HepG2 (cell line): Measurements from ENCODE around the gene GPR82. TPM values are rescaled to one million over a fixed set of nuclear protein-coding genes. Genes with fewer than 3 reads are reported as not detected.

Experiments used
- ATAC-seq: fragments of 200-7000 bp; cut with Tn5 transposase; 3 replicates; pipeline ENCODE4 v1.9.1; 2020; ENCODE audit warnings: mild to moderate bottlenecking, moderate library complexity
- BruUV-seq: library from RNA; stranded (reverse); fragments of 400-500 nt; replicated peaks from 2 replicates; lab custom pipeline; 2021; lab: Mats Ljungman, UMichigan
- CTCF ChIA-PET: fragments of 300-600 bp; formaldehyde crosslinking; extraction: SDS; loops from one replicate; lab custom pipeline; 2021; ENCODE audit warnings: low total read pairs, inconsistent platforms, low intra/inter-chr PET ratio; lab: Yijun Ruan, JAX
- POLR2A ChIA-PET: fragments of 350-600 bp; sonication (Branson Sonifier 250); formaldehyde crosslinking; loops from one replicate; lab custom pipeline; 2020; ENCODE audit warnings: antibody characterized with exemption, inconsistent platforms; lab: Yijun Ruan, JAX
- DNase-seq: peaks from one replicate; pipeline ENCODE4 v3.0.0-alpha.2; 2015; ENCODE audit warnings: low spot score
- FAIRE-seq: peaks from 3 replicates; lab custom pipeline; 2011; peaks lifted over from hg19 to GRCh38; lab: Jason Lieb, UNC
- H2AFZ ChIP-seq: one replicate; pipeline ENCODE4 v1.6.1; 2011; ENCODE audit warnings: low read length, inconsistent platforms
- H3K27ac ChIP-seq: fragments of 300-600 bp; 3 replicates; pipeline ENCODE4 v1.8.0; 2011; ENCODE audit warnings: mixed run types, mild to moderate bottlenecking, mixed read lengths, low read length, inconsistent platforms; ENCODE audit not compliant: insufficient read depth; ENCODE audit errors: extremely low read length
- H3K27me3 ChIP-seq, 2 experiments: fragments of 200-600 bp in 1 of 2; 2 replicates in 1 of 2; 3 replicates in 1 of 2; pipeline versions ENCODE4 v1.6.0 to v1.8.0; 2011; ENCODE audit warnings: low read length in 2 of 2, mild to moderate bottlenecking in 2 of 2, moderate library complexity in 2 of 2, inconsistent platforms in 1 of 2; ENCODE audit not compliant: insufficient read depth in 2 of 2, control insufficient read depth in 1 of 2
- H3K36me3 ChIP-seq, 2 experiments: fragments of 200-600 bp in 1 of 2; replicated peaks in 1 of 2; 2 replicates in 1 of 2; 3 replicates in 1 of 2; pipeline versions ENCODE4 v1.5.1 to v1.8.0; 2011; ENCODE audit warnings: low read length in 2 of 2, inconsistent platforms in 1 of 2; ENCODE audit not compliant: insufficient read depth in 2 of 2, control insufficient read depth in 1 of 2
- H3K4me1 ChIP-seq: 2 replicates; pipeline ENCODE4 v1.5.1; 2012; ENCODE audit warnings: low read length, inconsistent platforms; ENCODE audit not compliant: insufficient read depth
- H3K4me2 ChIP-seq: 2 replicates; pipeline ENCODE4 v1.6.0; 2011; ENCODE audit warnings: low read depth, low read length, inconsistent platforms
- H3K4me3 ChIP-seq, 3 experiments: fragments of 200-600 bp in 1 of 3; sonication (generic), shearing (Covaris generic) in 1 of 3; replicated peaks in 1 of 3; 2 replicates each; pipeline ENCODE4 v1.5.1; 2011 to 2016; ENCODE audit warnings: low read length in 3 of 3, inconsistent platforms in 2 of 3, low read depth in 2 of 3, mild to moderate bottlenecking in 2 of 3, control low read depth in 1 of 3, mixed read lengths in 1 of 3; ENCODE audit not compliant: insufficient read depth in 1 of 3
- H3K79me2 ChIP-seq: one replicate; pipeline ENCODE4 v1.6.1; 2011; ENCODE audit warnings: low read length, inconsistent platforms; ENCODE audit not compliant: insufficient read depth
- H3K9ac ChIP-seq: 2 replicates; pipeline ENCODE4 v1.6.0; 2011; ENCODE audit warnings: mild to moderate bottlenecking, low read depth, low read length, inconsistent platforms; ENCODE audit not compliant: insufficient read depth
- H3K9me3 ChIP-seq: 2 replicates; pipeline ENCODE4 v1.5.1; 2012; ENCODE audit warnings: mild to moderate bottlenecking, low read length
- H4K20me1 ChIP-seq: 2 replicates; pipeline ENCODE4 v1.6.0; 2011; ENCODE audit warnings: inconsistent platforms, mild to moderate bottlenecking, low read length, moderate library complexity; ENCODE audit not compliant: insufficient read depth
- BCL3 ChIP-seq: sonication (generic); formaldehyde crosslinking; IDR thresholded peaks from 2 replicates; pipeline ENCODE4 v1.5.1; 2020; ENCODE audit warnings: mild to moderate bottlenecking, missing genetic modification reagents, moderate library complexity
- E2F1 ChIP-seq: sonication (generic); formaldehyde crosslinking; IDR thresholded peaks from 2 replicates; pipeline ENCODE4 v1.5.0; 2020; ENCODE audit warnings: missing genetic modification reagents
- HNRNPH1 ChIP-seq: fragments of 200-400 bp; formaldehyde crosslinking; optimal IDR thresholded peaks from 2 replicates; pipeline ENCODE3; 2017; ENCODE audit warnings: mild to moderate bottlenecking, low read depth, low read length
- PHF21A ChIP-seq: sonication (generic); formaldehyde crosslinking; IDR thresholded peaks from 2 replicates; pipeline ENCODE4 v1.5.0; 2020; ENCODE audit warnings: mild to moderate bottlenecking, missing genetic modification reagents
- SNAPC5 ChIP-seq: sonication (generic); formaldehyde crosslinking; IDR thresholded peaks from 2 replicates; pipeline ENCODE4 v1.8.1; 2023; ENCODE audit warnings: mild to moderate bottlenecking, missing genetic modification reagents, borderline replicate concordance
- ZNF101 ChIP-seq: sonication (generic); formaldehyde crosslinking; IDR thresholded peaks from 2 replicates; pipeline ENCODE4 v1.4.0; 2020; ENCODE audit warnings: mild to moderate bottlenecking, low read depth, missing genetic modification reagents, borderline replicate concordance
- ZNF7 ChIP-seq: IDR thresholded peaks from 2 replicates; pipeline ENCODE4 v1.6.1; 2016; ENCODE audit warnings: missing biosample characterization, missing genetic modification reagents
- WGBS: methylation state at CpG from one replicate; pipeline ENCODE4 v1.1.6; 2017; ENCODE audit warnings: low lambda C conversion rate; 5-methylcytosine and 5-hydroxymethylcytosine counted together
- in situ Hi-C: cut with HindIII; loops from 2 replicates; pipeline ENCODE4 v1.10.0; 2017; ENCODE audit warnings: low pct_unique_long_range_greater_than_20kb; ENCODE audit not compliant: extremely low pct_ligation_motif_present
- intact Hi-C: fragments of 100-400 bp; cut with micrococcal nuclease; formaldehyde crosslinking; loops from one replicate; pipeline ENCODE4 v1.10.0; 2022; ENCODE audit not compliant: unreplicated experiment
- polyA plus RNA-seq, 8 experiments: library from polyadenylated mRNA; depleted of rRNA in 3 of 8; stranded (reverse) in 7 of 8; unstranded in 1 of 8; fragments of >200 nt; fragmentation: Illumina TruSeq in 4 of 8; extraction: Trizol in 4 of 8; gene quantifications; 2 replicates each; pipeline versions ENCODE4 v1.2.1 to v1.2.3, GENCODE V29; 2011 to 2016; ENCODE audit warnings: low read depth in 4 of 8, missing spikeins in 1 of 8, mixed read lengths in 1 of 8; ENCODE audit not compliant: insufficient read depth in 1 of 8
- total RNA-seq, 5 experiments: library from RNA; depleted of rRNA; stranded (reverse); fragments of >200 nt; fragmentation: Illumina TruSeq; extraction: Trizol; gene quantifications; 2 replicates each; pipeline ENCODE4 v1.2.3, GENCODE V29; 2016; ENCODE audit warnings: low read depth in 1 of 5

Gene GPR82
- total and polyA plus RNA-seq, 2 of the 13 experiments (the other 11 are each of a cell fraction or from before 2014, with no cell fraction given): not detected

- H2AFZ ChIP-seq: no peak overlapping the region
- 94% methylated on average over 3 of the region's 3 CpGs for WGBS
- no peaks in the 10 kb centered on the region for H3K4me1 ChIP-seq
- no peaks in the 10 kb centered on the region for H4K20me1 ChIP-seq
- CTCF ChIA-PET: no interaction called here
- BruUV-seq: no TSS peak
- intact Hi-C loops (no loop called here), in situ Hi-C loops (no loop called here)
- POLR2A ChIA-PET: no interaction called here
- H3K79me2 ChIP-seq: no peaks in the 10 kb centered on the region
- ATAC-seq: no peak
- TF ChIP-seq ZNF101 (CRISPR knock-in tag) (no peak), E2F1 (no peak), PHF21A (CRISPR knock-in tag) (no peak)
- no peak for DNase-seq
- H3K4me3 ChIP-seq: no peak overlapping the region
- H3K9me3 ChIP-seq: no peaks in the 10 kb centered on the region
- no peaks in the 10 kb centered on the region for H3K27me3 ChIP-seq
- FAIRE-seq: no peak
- H3K9ac ChIP-seq: no peak overlapping the region
- no peaks in the 10 kb centered on the region for H3K36me3 ChIP-seq
- H3K4me2 ChIP-seq: no peak overlapping the region
- H3K27ac ChIP-seq: no peak overlapping the region
Measured at GRCh38 chrX:41750716-41751115, 26.7 kb downstream of the GPR82 start.

- no peaks in the 10 kb centered on the region for H4K20me1 ChIP-seq
- no peaks in the 10 kb centered on the region for H3K9me3 ChIP-seq
- POLR2A ChIA-PET: no interaction called here
- no peaks in the 10 kb centered on the region for H3K27me3 ChIP-seq
- H3K9ac ChIP-seq: no peak overlapping the region
- H3K79me2 ChIP-seq: no peaks in the 10 kb centered on the region
- intact Hi-C loops: no loop called here
- CTCF ChIA-PET: no interaction called here
- BruUV-seq: no TSS peak
- FAIRE-seq (no peak), DNase-seq (no peak), ATAC-seq (no peak)
- no peak for TF ChIP-seq SNAPC5 (CRISPR knock-in tag)
- TF ChIP-seq ZNF7 (CRISPR knock-in tag): no peak
- no peak for TF ChIP-seq HNRNPH1
- TF ChIP-seq BCL3 (CRISPR knock-in tag): no peak
- WGBS: 100% methylated on average over 2 of the region's 2 CpGs
- no peaks in the 10 kb centered on the region for H3K4me1 ChIP-seq
- no peak overlapping the region for H3K4me2 ChIP-seq
- no peak overlapping the region for H3K4me3 ChIP-seq
- in situ Hi-C loops: no loop called here
- H3K36me3 ChIP-seq: no peaks in the 10 kb centered on the region
- H2AFZ ChIP-seq: no peak overlapping the region
- no peak overlapping the region for H3K27ac ChIP-seq
Measured at GRCh38 chrX:41758401-41758800, 34.4 kb downstream of the GPR82 start.
